HG03135 (cell line): ENCODE measurements around the gene RTN4R.

Experiments used
- ATAC-seq: cut with Tn5 transposase; IDR thresholded peaks from one replicate; pipeline ENCODE4 v1.9.1; 2021; ENCODE audit warnings: mild to moderate bottlenecking, moderate library complexity; ENCODE audit not compliant: unreplicated experiment

Gene RTN4R

GRCh38 chr22:20231514-20232236, 36.4 kb downstream of the RTN4R start:
- ATAC-seq = no peak

- ATAC-seq = no peak
Observed at GRCh38 chr22:20230777-20231420, 37.2 kb downstream of the RTN4R start.

- no peak for ATAC-seq
Observed at GRCh38 chr22:20229916-20230775, 38.0 kb downstream of the RTN4R start.

- ATAC-seq = no peak
Observed at GRCh38 chr22:20228939-20229272, 39.2 kb downstream of the RTN4R start.

GRCh38 chr22:20228055-20228938, 39.8 kb downstream of the RTN4R start:
- no peak for ATAC-seq

GRCh38 chr22:20227363-20227762, 40.8 kb downstream of the RTN4R start:
- no peak for ATAC-seq

- no peak for ATAC-seq
Observed at GRCh38 chr22:20226760-20227350, 41.3 kb downstream of the RTN4R start.

GRCh38 chr22:20226077-20226716, 41.9 kb downstream of the RTN4R start:
- ATAC-seq = no peak

GRCh38 chr22:20225693-20225966, 42.5 kb downstream of the RTN4R start:
- no peak for ATAC-seq

GRCh38 chr22:20224917-20225692, 43.0 kb downstream of the RTN4R start:
- ATAC-seq = no peak

- ATAC-seq = no peak
Observed at GRCh38 chr22:20224256-20224626, 43.9 kb downstream of the RTN4R start.

GRCh38 chr22:20223421-20224255, 44.5 kb downstream of the RTN4R start:
- no peak for ATAC-seq

- ATAC-seq = no peak
Observed at GRCh38 chr22:20222764-20223420, 45.2 kb downstream of the RTN4R start.

- no peak for ATAC-seq
Observed at GRCh38 chr22:20221421-20222340, 46.4 kb downstream of the RTN4R start.

- no peak for ATAC-seq
Observed at GRCh38 chr22:20220629-20221026, 47.5 kb downstream of the RTN4R start.

- no peak for ATAC-seq
Observed at GRCh38 chr22:20219667-20220628, 48.2 kb downstream of the RTN4R start.
